AG09319 (cell line): ENCODE data around the gene SLC25A36.
"Not testable (repeated sequence)": the region's sequence is repeated elsewhere in the genome, so short reads cannot be mapped to it uniquely, and the experiment has no call there.

Source experiments
- DNase-seq: peaks from one replicate; pipeline ENCODE4 v3.0.0-alpha.2; 2010; ENCODE audit warnings: low read depth; ENCODE audit errors: extremely low read depth
- TF ChIP-seq, protein P1 (sequence below): IDR thresholded peaks from 2 replicates; pipeline ENCODE4 v1.5.1; 2011; ENCODE audit warnings: low read depth, mild to moderate bottlenecking, inconsistent platforms, low read length, moderate library complexity

SLC25A36 gene

DNA sequence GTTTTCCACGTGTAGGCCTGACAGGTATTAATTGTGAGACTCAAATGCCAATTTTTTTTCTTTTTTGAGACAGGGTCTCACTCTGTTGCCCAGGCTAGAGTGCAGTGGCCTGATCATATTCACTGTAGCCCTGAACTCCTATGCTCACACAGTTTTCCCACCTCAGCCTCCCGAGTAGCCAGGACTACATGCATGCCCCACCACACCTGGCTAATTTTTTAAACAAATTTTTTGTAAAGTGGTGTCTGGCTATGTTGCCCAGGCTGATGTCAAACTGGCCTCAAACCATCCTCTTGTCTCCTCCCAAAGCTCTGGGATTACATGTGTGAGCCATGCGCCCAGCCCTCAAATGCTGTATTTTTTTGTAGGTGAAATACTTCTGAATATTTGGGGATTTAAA, 14.0 kb downstream of the SLC25A36 start:
- DNase-seq = no peak

DNA sequence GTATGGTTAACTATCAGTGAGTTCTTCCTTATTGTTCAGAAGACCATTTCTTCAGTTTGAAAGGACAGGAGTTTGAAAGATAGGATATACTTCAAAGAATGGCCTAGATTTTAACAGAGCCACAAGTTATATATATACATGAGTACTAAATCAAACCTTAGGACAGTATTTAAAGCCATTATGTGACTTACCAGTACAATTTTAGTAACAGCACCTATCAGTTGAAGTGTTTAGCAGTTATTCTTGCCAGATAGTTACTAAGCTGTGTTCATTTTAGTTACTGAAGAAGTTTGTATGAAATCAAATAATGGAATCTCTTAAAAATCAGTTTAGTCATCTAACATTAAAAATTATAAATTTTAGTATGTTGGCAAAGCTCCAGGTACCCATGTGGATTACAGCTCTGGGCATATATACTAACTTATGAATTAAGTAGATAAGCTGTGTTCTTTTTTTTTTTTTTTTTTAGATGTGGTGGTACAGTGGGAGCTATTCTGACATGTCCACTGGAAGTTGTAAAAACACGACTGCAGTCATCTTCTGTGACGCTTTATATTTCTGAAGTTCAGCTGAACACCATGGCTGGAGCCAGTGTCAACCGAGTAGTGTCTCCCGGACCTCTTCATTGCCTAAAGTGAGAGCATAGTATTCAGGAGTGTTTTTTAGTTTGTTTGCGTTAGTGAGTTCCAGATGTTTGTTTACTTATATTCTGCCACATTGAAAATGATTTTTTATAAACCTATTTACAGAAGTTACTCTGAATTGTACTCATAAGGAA, 14.6 kb downstream of the SLC25A36 start:
- DNase-seq = no peak
- TF ChIP-seq, protein P1, sequence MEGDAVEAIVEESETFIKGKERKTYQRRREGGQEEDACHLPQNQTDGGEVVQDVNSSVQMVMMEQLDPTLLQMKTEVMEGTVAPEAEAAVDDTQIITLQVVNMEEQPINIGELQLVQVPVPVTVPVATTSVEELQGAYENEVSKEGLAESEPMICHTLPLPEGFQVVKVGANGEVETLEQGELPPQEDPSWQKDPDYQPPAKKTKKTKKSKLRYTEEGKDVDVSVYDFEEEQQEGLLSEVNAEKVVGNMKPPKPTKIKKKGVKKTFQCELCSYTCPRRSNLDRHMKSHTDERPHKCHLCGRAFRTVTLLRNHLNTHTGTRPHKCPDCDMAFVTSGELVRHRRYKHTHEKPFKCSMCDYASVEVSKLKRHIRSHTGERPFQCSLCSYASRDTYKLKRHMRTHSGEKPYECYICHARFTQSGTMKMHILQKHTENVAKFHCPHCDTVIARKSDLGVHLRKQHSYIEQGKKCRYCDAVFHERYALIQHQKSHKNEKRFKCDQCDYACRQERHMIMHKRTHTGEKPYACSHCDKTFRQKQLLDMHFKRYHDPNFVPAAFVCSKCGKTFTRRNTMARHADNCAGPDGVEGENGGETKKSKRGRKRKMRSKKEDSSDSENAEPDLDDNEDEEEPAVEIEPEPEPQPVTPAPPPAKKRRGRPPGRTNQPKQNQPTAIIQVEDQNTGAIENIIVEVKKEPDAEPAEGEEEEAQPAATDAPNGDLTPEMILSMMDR = no peak

More for the DNA sequence above, 14.0 kb downstream of the SLC25A36 start:
- TF ChIP-seq, protein P1 = no peak

- TF ChIP-seq, protein P1 = peak; percentile 35
- no peak for DNase-seq
These were observed 31.2 kb downstream of the SLC25A36 start for GRCh38 chr3:140972833-140973232.

DNA sequence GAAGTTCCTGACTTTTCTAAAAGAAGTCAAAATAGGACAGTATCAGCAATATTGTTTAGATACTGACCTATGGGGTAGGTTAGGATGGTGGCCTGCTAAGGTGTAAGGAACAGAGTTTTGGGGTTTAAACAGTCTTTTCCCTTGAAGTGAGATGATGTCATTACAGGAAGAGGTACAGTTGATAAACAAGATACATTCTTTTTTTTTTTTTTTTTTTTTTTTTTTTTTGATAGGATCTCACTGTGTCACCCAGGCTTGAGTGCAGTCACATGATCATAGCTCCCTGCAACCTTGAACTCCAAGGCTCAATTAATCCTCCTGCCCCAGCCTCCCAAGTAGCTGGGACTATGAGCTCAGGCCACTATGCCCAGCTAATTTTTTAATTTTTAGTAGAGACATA, 33.3 kb downstream of the SLC25A36 start:
- no peak for DNase-seq
- TF ChIP-seq, protein P1 = no peak

DNA sequence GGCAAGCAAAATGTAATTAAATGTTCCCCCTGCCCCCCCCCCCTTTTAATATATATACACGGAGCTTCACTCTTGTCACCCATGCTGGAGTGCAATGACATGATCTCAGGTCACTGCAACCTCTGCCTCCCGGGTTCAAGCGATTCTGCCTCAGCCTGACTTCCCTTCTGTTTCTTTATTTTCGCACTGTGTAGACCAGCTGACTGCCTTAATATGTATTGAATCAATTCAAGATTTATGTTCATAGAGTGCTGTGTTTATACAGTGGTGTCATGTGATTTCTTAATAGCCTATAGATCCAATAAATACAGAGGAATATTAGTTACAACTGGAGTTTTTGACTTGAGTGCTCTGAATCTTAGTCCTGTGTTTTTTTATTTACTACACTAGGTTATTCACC, 39.0 kb downstream of the SLC25A36 start:
- TF ChIP-seq, protein P1 = no peak
- DNase-seq = no peak

- DNase-seq = not testable (repeated sequence)
These were observed 46.2 kb downstream of the SLC25A36 start for GRCh38 chr3:140987792-140988191.

DNA sequence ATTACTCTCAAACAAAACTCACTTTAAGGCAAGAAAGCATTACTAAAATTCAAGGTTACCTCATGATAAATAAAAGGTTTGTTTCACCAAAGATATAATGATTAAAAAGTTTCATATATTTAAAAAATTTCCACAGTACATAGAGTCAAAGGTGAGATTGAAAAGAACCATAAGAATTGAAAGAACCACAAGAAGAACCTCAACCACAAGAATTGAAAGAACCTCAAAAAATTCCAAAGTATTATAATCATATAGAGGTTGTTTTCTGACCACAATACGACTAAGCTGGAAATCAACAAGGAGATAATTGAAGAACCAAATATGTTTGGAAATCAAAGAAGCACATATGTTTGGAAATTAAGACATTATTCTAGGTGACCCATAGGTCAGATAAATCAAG, 52.7 kb downstream of the SLC25A36 start:
- TF ChIP-seq, protein P1 = no peak
- DNase-seq = no peak

DNA sequence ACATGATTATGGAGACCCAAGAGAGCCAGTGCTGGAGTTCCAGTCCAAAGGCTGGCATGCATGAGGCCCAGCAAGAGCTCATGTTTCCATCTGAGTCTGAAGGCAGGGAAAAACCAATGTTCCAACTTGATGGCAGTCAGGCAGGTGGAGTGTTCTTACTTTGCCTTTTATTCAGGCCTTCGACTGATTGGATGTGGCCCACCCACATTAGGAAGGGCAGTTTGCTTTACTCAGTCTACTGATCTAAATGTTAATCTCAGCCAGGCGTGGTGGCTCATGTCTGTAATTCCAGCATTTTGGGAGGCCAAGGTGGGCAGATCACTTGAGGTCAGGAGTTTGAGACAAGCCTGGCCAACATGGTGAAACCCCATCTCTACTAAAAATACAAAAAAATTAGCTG, 53.2 kb downstream of the SLC25A36 start:
- DNase-seq = not testable (repeated sequence)
